Measurements from ENCODE around the gene THAP10. TPM values are rescaled to one million over a fixed set of nuclear protein-coding genes. Genes with fewer than 3 reads are reported as not detected.
A peak's percentile ranks its signal among the peaks of the same experiment; 100 is the strongest.

The THAP10 gene
- polyA plus RNA-seq, 1 of the 3 experiments (the other 2 are of a cell fraction), result 3.2 TPM

DNA sequence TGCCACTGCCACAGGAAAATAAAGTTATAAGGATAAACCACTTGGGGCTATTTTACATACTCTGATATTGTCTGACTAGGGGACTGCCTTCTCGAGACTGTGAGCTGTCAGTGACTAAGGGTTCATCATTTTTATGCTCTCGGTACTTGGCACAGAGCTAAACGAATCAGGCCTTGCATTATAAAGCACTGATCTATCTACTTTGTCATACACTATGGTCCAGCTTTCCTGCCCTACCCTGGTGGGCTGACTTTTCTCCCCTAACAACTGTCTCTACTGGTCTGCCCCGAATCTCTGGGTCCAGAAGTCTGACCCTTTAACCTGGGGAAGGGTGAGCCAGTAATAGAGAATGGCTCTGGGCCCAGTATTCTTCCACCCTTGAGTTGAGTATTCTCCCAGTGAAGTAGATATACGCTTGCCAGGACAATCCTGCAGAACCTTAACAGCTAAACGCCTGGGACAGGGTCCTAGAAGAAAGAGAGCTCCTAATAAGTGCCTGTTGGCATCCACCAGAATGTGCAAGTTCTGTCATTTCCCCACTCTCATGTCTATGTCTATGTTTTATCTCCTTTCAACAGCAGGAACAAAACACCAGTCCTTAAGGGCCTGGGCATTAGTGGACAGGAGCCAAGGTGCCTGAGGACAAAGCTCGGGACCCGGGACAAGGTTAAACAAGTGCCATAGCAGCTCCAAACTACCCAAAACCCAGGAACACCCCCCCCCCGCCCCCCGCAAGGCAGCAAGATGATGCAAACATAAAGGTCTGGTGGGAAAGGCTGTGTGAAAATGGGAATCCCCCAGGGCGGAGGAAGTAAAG, 39.5 kb downstream of the THAP10 start:
- H3K9me2 ChIP-seq, result no peaks in the 10 kb centered on the region
- peaks cover 46% of the 10 kb centered on the region for H3F3A ChIP-seq (replicated peaks; ENCODE audit: insufficient read depth)
- no peak for DNase-seq
- CTCF ChIA-PET, result interaction anchor here (1.0 to 5.7 kb wide), 6 partner anchors 17 to 948 kb away, joined by 3 to 27 read pairs (median 4); no protein-coding TSS in a partner anchor
- H4K20me1 ChIP-seq (ENCODE audit: insufficient read depth), result peaks cover 12% of the 10 kb centered on the region; the same call in 1 of the 2 replicates
- TF ChIP-seq NFIC (IDR thresholded peaks at IDR 0.05; ENCODE audit: borderline replicate concordance) (peak; percentile 26; the same call in 1 of the 2 replicates), POLR2AphosphoS5 (IDR thresholded peaks at IDR 0.05; ENCODE audit: low read depth, low read length) (no peak), SIN3A (IDR thresholded peaks at IDR 0.05; ENCODE audit: borderline replicate concordance, low read depth, low read length) (no peak), JUND (IDR thresholded peaks at IDR 0.05) (no peak), FOSL2 (IDR thresholded peaks at IDR 0.05; ENCODE audit: borderline replicate concordance, low read depth) (peak; percentile 31; the same call in 1 of the 2 replicates), RAD21 (IDR thresholded peaks at IDR 0.05; ENCODE audit: low read length) (no peak), CHD2 (IDR thresholded peaks at IDR 0.05; ENCODE audit: low read length, partially characterized antibody) (no peak), TAF1 (IDR thresholded peaks at IDR 0.05; ENCODE audit: borderline replicate concordance, low read depth, low read length) (no peak), RFX5 (IDR thresholded peaks at IDR 0.05; ENCODE audit: low read length) (no peak)
- TF ChIP-seq, protein P1, sequence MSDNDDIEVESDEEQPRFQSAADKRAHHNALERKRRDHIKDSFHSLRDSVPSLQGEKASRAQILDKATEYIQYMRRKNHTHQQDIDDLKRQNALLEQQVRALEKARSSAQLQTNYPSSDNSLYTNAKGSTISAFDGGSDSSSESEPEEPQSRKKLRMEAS (IDR thresholded peaks at IDR 0.05; ENCODE audit: low read depth), result no peak
- TF ChIP-seq, protein P2, sequence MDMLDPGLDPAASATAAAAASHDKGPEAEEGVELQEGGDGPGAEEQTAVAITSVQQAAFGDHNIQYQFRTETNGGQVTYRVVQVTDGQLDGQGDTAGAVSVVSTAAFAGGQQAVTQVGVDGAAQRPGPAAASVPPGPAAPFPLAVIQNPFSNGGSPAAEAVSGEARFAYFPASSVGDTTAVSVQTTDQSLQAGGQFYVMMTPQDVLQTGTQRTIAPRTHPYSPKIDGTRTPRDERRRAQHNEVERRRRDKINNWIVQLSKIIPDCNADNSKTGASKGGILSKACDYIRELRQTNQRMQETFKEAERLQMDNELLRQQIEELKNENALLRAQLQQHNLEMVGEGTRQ (IDR thresholded peaks at IDR 0.05; ENCODE audit: borderline replicate concordance, low read depth, low read length), result no peak
- TF ChIP-seq, protein P3, sequence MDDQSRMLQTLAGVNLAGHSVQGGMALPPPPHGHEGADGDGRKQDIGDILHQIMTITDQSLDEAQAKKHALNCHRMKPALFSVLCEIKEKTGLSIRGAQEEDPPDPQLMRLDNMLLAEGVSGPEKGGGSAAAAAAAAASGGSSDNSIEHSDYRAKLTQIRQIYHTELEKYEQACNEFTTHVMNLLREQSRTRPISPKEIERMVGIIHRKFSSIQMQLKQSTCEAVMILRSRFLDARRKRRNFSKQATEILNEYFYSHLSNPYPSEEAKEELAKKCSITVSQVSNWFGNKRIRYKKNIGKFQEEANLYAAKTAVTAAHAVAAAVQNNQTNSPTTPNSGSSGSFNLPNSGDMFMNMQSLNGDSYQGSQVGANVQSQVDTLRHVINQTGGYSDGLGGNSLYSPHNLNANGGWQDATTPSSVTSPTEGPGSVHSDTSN (IDR thresholded peaks at IDR 0.05), result 0 out of 2 replicates have a peak, but pooled peaks have one; percentile 8
- TF ChIP-seq, protein P4, sequence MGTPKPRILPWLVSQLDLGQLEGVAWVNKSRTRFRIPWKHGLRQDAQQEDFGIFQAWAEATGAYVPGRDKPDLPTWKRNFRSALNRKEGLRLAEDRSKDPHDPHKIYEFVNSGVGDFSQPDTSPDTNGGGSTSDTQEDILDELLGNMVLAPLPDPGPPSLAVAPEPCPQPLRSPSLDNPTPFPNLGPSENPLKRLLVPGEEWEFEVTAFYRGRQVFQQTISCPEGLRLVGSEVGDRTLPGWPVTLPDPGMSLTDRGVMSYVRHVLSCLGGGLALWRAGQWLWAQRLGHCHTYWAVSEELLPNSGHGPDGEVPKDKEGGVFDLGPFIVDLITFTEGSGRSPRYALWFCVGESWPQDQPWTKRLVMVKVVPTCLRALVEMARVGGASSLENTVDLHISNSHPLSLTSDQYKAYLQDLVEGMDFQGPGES (IDR thresholded peaks at IDR 0.05; ENCODE audit: low read depth, low read length), result no peak
- H2AFZ ChIP-seq (ENCODE audit: low read depth), result no peak overlapping the region
- no peaks in the 10 kb centered on the region for H3K9me3 ChIP-seq
- no peaks in the 10 kb centered on the region for H3K27me3 ChIP-seq (ENCODE audit: insufficient read depth)
- H3K27ac ChIP-seq (ENCODE audit: low read depth in 2 of 2, low read length in 1 of 2), result peak overlapping the region; percentile 86 to 97
- H3K9ac ChIP-seq, result peak overlapping the region; percentile 94
- H3K79me2 ChIP-seq (ENCODE audit: insufficient read depth), result peaks cover 66% of the 10 kb centered on the region
- H3K4me3 ChIP-seq (ENCODE audit: low read depth in 2 of 2, low read length in 1 of 2), result peak overlapping the region; percentile 81 to 86
- POLR2A ChIA-PET, result interaction anchor here (0.6 to 3.8 kb wide), 2 partner anchors 16 to 697 kb away, joined by 3 to 21 read pairs; no protein-coding TSS in a partner anchor
- H3K36me3 ChIP-seq (replicated peaks in 1 of 2; ENCODE audit: control insufficient read depth in 1 of 2, insufficient read depth in 2 of 2, low read length in 1 of 2), result peaks cover 23 to 40% of the 10 kb centered on the region in 2 experiments
- WGBS (ENCODE audit: low lambda C conversion rate), result 31% methylated on average over 11 of the region's 11 CpGs
- H3K4me2 ChIP-seq, result peak overlapping the region; percentile 85
- peaks cover 16 to 24% of the 10 kb centered on the region in 2 experiments for H3K4me1 ChIP-seq (ENCODE audit: control insufficient read depth in 1 of 2, insufficient read depth in 2 of 2, low read depth in 1 of 2, low read length in 1 of 2)
